Inflammatory macrophage (primary cell): ENCODE measurements around the gene ZFAND2A.
"Not testable (repeated sequence)": the region's sequence is repeated elsewhere in the genome, so short reads cannot be mapped to it uniquely, and the experiment has no call there.

Source experiments
- DNase-seq, 2 donors: peaks; one replicate each; pipeline ENCODE4 v3.0.0-alpha.2; 2020 to 2022

The ZFAND2A gene

GRCh38 chr7:1150400-1151002 lies 9.5 kb downstream of the ZFAND2A start:
- no peak for DNase-seq

DNA sequence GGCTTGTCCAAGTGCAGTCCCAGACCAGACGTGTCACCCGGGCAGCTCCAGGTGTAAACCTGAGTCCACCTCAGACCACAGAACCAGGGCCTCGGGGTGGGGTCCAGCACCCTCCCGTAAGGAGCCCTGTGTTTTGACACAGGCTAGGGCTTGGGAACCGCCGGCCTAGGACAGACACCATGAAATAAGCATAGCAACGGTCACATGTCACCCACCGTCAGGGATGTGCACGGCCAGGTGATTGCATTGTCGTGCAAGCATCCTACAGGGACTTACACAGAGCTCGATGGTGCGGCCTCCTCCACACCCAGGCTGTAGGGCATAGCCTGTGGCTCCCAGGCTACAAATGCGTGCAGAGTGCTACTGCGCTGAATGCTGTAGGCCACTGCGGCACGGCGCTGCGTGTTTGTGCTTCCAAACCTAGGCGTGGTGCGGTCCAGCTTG lies 10.6 kb downstream of the ZFAND2A start:
- no peak for DNase-seq

GRCh38 chr7:1147873-1148272 lies 12.1 kb downstream of the ZFAND2A start:
- not testable (repeated sequence) for DNase-seq

GRCh38 chr7:1144269-1144771 lies 15.7 kb downstream of the ZFAND2A start:
- peak; percentile 64 to 75 for DNase-seq

GRCh38 chr7:1143031-1143430 lies 17.0 kb downstream of the ZFAND2A start:
- DNase-seq, result not testable (repeated sequence)

DNA sequence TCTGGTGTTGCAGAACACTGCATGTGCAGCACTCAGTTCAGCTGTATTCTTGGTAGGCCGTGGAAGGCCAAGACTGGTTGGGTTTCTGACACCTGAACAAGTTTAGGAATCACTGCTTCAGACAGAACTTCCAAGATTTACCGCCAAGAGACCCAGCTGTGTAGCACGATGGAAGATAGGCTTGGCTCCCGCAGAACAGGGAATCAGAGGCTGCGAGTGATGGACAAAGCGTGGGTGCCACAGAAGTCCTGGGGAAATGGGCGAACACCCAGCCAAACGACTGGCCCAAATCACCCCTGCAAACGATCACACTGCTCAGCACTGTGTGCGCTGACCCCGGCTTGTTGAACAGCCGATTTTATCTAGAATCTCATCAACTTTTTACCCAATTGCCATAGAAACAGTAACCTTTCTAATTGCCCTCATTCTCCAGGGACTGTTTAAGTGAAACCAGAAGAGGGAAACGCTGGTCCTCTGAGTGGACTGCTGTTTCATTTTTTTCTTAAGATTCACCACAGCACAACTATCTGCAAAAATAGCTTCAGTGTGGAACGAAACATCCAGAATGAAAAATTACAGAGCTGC lies 17.9 kb downstream of the ZFAND2A start:
- DNase-seq, result no peak

DNA sequence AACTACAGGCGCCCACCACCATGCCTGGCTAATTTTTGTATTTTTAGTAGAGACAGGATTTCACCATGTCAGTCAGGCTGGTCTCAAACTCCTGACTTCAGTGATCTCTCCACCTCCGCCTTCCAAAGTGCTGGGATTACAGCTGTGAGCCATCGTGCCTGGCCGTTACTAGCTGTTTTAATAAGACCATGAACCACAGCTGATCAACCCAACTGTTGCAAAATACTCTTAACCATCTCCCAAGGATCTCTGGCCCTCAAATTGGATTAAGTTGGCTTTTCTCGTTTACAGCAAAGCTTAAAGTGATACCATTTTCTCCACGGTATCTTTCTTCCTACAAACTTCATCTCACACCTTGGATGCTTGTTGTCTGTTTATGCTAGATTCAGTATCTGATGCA lies 18.3 kb downstream of the ZFAND2A start:
- no peak for DNase-seq

GRCh38 chr7:1140476-1141104 lies 19.4 kb downstream of the ZFAND2A start:
- DNase-seq, result peak; percentile 18 to 54

GRCh38 chr7:1137517-1138167 lies 22.4 kb downstream of the ZFAND2A start:
- no peak for DNase-seq

- no peak for DNase-seq
Observed at GRCh38 chr7:1136841-1137516, 23.0 kb downstream of the ZFAND2A start.

DNA sequence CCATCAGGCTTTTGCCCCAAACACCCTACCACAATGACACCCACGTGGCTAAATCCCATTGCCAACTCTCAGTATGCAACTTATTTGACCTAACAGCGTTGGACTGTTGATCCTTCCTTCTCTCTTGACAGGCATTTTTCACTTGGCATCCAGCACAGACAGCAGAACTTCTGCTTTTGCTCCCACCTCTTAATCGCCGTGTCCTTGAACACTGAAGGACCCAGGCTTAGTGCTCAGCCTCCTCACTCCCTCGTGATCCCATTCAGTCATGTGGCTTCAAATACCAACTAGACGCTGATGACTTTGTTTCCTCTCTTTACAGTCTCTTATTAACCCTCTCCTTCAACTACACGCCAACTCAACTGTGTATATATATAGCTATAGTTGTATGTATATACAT lies 25.0 kb downstream of the ZFAND2A start:
- peak; percentile 55 to 76 for DNase-seq

DNA sequence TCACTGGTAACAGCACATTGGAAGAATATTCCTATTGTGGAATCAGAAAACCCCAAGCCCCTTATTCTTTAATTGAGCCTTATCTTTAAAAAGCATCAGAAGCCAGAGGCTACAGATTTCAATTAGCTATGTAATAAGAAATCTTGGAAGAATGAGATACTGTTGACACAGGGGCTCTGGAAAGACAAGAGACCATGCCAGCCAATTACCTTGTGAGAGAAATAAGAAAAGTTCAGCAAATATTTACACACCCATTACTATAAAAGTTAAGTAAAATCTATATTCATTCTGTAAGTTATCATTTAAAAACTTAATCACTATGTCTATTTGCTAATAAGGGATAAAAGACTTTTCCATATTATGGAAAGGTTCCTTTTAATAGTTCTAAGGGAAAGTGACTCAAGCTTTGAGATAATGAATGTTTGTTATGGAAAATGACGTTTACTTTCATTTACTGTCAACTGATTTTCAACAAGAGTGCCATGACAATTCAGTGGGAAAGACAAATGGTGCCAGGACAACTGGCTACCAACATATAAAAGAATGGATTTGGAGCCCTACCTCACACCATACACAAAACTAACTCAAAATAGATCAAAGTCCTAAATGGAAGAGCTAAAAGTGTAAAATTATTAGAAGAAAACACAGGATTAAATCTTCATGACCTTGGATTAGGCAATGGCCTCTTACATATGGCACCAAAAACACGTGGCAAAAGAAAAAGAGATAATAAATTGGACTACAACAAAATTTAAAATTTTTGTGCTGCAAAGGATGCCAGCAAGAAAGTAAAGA lies 28.3 kb downstream of the ZFAND2A start:
- no peak for DNase-seq

DNA sequence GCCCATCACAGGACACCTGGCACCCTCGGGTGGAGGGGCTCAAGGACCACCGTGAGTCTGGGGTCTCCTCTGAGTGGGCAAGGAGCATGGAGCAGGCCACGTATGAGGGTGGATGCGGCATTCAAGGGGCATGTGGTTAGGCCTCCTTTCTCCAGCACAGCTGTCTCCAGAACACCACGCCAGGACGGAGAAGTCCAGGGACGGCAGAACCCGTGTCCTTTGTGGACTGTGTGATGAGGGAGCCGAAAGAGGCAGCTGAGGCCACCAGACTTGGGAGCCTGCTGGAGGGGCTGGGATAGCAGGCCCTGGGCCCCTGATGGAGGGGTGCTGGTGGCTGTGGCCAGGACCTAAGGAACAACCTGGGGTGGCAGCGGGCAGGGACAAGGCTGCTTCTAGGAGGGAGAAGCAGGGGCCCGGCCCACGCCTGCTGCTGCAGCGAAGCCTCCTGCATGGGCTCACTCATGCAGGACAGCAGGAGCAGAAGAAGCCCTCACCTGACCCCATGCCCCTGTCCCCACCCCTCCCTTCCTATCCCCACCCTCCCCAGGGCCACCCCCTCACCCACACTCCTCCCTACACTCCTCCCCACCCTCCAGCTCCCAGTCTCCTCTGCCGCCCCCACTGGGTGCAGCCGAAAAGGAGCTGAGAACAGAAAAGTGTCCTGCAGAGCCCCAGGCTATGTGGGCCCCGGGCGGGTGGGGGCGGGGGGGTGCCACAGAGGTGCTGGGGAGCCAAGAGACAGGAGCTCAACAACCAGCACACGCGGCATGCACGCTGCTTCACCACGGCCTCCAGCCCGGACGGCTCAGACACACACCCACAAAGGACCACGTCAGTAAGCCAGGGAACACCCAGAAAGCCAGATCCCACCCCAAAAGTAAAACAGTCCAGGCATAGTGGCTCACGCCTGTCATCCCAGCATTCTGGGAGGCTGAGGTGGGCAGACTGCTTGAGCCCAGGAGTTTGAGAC lies 29.7 kb downstream of the ZFAND2A start:
- DNase-seq, result no peak

DNA sequence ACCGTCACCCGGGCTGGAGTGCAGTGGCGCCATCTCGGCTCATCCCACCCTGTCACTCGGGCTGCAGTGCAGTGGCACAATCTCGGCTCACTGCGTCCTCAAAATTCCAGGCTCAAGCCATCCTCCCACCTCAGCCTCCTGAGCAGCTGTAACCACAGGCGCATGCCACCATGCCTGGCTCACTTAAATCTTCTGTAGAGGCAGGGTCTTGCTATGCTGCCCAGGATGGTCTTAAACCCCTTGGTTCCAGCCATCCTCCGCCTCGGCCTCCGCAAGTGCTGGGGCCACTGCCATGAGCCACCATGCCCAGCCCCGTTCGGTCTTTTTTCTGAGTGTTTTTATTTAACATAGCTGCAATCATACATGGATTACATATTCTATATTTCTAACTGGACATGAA lies 30.6 kb downstream of the ZFAND2A start:
- DNase-seq, result no peak

GRCh38 chr7:1127001-1127400 lies 33.0 kb downstream of the ZFAND2A start:
- no peak for DNase-seq

GRCh38 chr7:1125603-1125969 lies 34.4 kb downstream of the ZFAND2A start:
- no peak for DNase-seq

DNA sequence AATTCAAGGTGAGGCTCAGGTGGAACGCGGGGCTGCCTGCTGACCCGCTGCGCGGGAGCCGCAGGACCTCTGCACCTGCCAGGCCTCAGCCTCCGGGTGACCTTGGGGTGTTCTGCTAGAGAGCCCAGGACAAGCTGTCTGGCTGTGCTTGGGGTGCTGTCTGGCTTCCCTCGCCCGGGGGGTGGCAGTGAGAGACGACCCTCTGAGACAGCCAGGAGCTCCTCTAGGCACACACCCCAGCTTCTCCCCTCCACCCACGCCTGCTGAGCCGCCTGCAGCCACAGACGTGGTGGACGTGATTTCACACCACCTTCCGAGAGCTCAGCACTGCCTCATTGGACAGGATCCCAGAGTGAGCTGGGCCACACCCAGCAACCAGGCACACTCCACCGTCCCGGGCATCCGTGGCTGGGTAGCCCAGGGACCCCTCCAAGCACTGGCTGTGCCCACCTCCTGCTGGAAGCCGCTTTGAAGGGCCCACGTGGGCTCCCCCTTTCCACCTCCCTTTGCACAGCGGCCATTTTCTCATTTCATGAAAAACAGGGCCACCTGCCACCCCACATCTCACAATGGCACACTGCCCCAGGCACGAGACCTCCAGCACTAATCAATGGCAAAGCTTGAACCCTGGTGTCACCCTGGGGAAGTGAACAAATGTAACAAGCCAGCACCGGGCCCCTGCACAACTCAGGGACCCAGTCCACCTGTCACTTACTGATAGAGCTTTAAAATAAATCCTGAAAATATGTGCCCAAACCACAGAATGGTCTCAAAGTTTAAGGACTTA lies 35.0 kb downstream of the ZFAND2A start:
- no peak for DNase-seq

GRCh38 chr7:1124164-1124563 lies 35.8 kb downstream of the ZFAND2A start:
- DNase-seq, result no peak

- no peak for DNase-seq
Observed at GRCh38 chr7:1123715-1124114, 36.3 kb downstream of the ZFAND2A start.
